Inflammatory macrophage treated with lipopolysaccharide for 1 hour (primary cell): ENCODE measurements around the gene NFIC.
"Not testable (repeated sequence)": the region's sequence is repeated elsewhere in the genome, so short reads cannot be mapped to it uniquely, and the experiment has no call there.

Experiments used
- DNase-seq, 2 donors: peaks; one replicate each; pipeline ENCODE4 v3.0.0-alpha.2; 2020 to 2022

The NFIC gene

GRCh38 chr19:3496392-3497273 is 130.2 kb downstream of the NFIC start:
- DNase-seq = no peak

- DNase-seq = no peak
Measured at GRCh38 chr19:3497757-3498520, 131.6 kb downstream of the NFIC start.

- no peak for DNase-seq
Measured at GRCh38 chr19:3499738-3500428, 133.5 kb downstream of the NFIC start.

GRCh38 chr19:3500429-3501101 is 134.2 kb downstream of the NFIC start, which contains the start of gene DOHH:
TSS of gene DOHH (minus strand) at chr19:3500674. CDS start at chr19:3496814, 3,860 bp downstream.
- peak; percentile 93 to 97 for DNase-seq

- no peak for DNase-seq
Measured at GRCh38 chr19:3501780-3502179, 135.4 kb downstream of the NFIC start.

GRCh38 chr19:3503036-3503572 is 136.7 kb downstream of the NFIC start:
- DNase-seq = no peak

GRCh38 chr19:3504735-3505134 is 138.4 kb downstream of the NFIC start:
- DNase-seq = no peak

GRCh38 chr19:3505598-3506383 is 139.4 kb downstream of the NFIC start, which contains the start of gene FZR1:
TSS of gene FZR1 (plus strand) at chr19:3506311. CDS start at chr19:3522990, 16,679 bp downstream.
- peak; percentile 99 for DNase-seq

- DNase-seq = peak; percentile 11 to 22
Measured at GRCh38 chr19:3506384-3507340, 140.3 kb downstream of the NFIC start.

- no peak for DNase-seq
Measured at GRCh38 chr19:3507371-3508120, 141.2 kb downstream of the NFIC start.

GRCh38 chr19:3508121-3508661 is 141.8 kb downstream of the NFIC start:
- DNase-seq = not testable (repeated sequence)

- DNase-seq = no peak
Measured at GRCh38 chr19:3508771-3509535, 142.6 kb downstream of the NFIC start.

- DNase-seq = no peak
Measured at GRCh38 chr19:3509566-3509989, 143.2 kb downstream of the NFIC start.

- no peak for DNase-seq
Measured at GRCh38 chr19:3510727-3511126, 144.3 kb downstream of the NFIC start.

GRCh38 chr19:3511506-3512251 is 145.3 kb downstream of the NFIC start:
- no peak for DNase-seq

GRCh38 chr19:3512562-3513228 is 146.3 kb downstream of the NFIC start:
- no peak for DNase-seq
